ENCODE results near the gene TCEA2. TPM values are rescaled to one million over a fixed set of nuclear protein-coding genes. Genes with fewer than 3 reads are reported as not detected.

The TCEA2 gene
- total and polyA plus RNA-seq, 2 of the 13 experiments (the other 11 are each of a cell fraction or from before 2014, with no cell fraction given) = 28.1 to 33.7 TPM

- TF ChIP-seq NR2F1 (CRISPR knock-in tag; IDR thresholded peaks at IDR 0.05) (peak in 1 of 2 experiments; percentile 39; a peak in 1 of 4 replicates), SIN3B (IDR thresholded peaks at IDR 0.05; ENCODE audit: low read length) (no peak), ZNF276 (CRISPR knock-in tag; IDR thresholded peaks at IDR 0.05; ENCODE audit: low read depth) (no peak; the same call in 1 of the 2 replicates), SOX6 (IDR thresholded peaks at IDR 0.05) (no peak), SOX6 (CRISPR knock-in tag; IDR thresholded peaks at IDR 0.05) (peak; percentile 54), CENPBD1 (CRISPR knock-in tag; IDR thresholded peaks at IDR 0.05; ENCODE audit: borderline replicate concordance, low read depth) (no peak; the same call in 1 of the 2 replicates), ZNF589 (CRISPR knock-in tag; conservative IDR thresholded peaks at IDR 0.05) (peak; percentile 94; the same call in 1 of the 2 replicates), ZNF207 (IDR thresholded peaks at IDR 0.05; ENCODE audit: borderline replicate concordance) (no peak), PLRG1 (conservative IDR thresholded peaks at IDR 0.05) (no peak), ZNF773 (CRISPR knock-in tag; IDR thresholded peaks at IDR 0.05; ENCODE audit: borderline replicate concordance) (peak; percentile 14; the same call in 1 of the 2 replicates), SNAPC5 (CRISPR knock-in tag; IDR thresholded peaks at IDR 0.05; ENCODE audit: borderline replicate concordance) (no peak), TAF15 (IDR thresholded peaks at IDR 0.05; ENCODE audit: low read depth, low read length, poor library complexity, severe bottlenecking) (no peak), MNT (IDR thresholded peaks at IDR 0.05) (no peak; the same call in 1 of the 2 replicates), STAT6 (CRISPR knock-in tag; IDR thresholded peaks at IDR 0.05; ENCODE audit: borderline replicate concordance) (no peak; the same call in 1 of the 2 replicates), PBX3 (CRISPR knock-in tag; IDR thresholded peaks at IDR 0.05; ENCODE audit: borderline replicate concordance) (no peak), ZFP82 (CRISPR knock-in tag; IDR thresholded peaks at IDR 0.05; ENCODE audit: borderline replicate concordance) (no peak), ZNF138 (CRISPR knock-in tag; IDR thresholded peaks at IDR 0.05; ENCODE audit: low read depth) (peak; percentile 84; the same call in 1 of the 2 replicates), ZBTB25 (CRISPR knock-in tag; IDR thresholded peaks at IDR 0.05) (peak; percentile 71; the same call in 1 of the 2 replicates), MAFK (conservative IDR thresholded peaks at IDR 0.05 in 1 of 2, IDR thresholded peaks at IDR 0.05 in 1 of 2; ENCODE audit: low read length in 2 of 2) (no peak), POLR2AphosphoS5 (IDR thresholded peaks at IDR 0.05; ENCODE audit: low read depth, low read length) (peak; percentile 93), TRIM24 (CRISPR knock-in tag; IDR thresholded peaks at IDR 0.05) (no peak)
Observed at GRCh38 chr20:64035933-64036345, 27.1 kb upstream of the TCEA2 start, which contains the start of gene C20orf204 (continued).
